GM19193 (cell line): ENCODE results near the gene PHACTR4.

Experiments used
- POLR2A ChIP-seq: IDR thresholded peaks from 4 replicates; pipeline ENCODE4 v1.6.1; 2011; ENCODE audit not compliant: insufficient read depth, insufficient read length; ENCODE audit errors: extremely low read depth

Gene PHACTR4

GRCh38 chr1:28369371-28370238 lies at the start of gene PHACTR4:
Gene PHACTR4, plus strand, starts transcription at chr1:28369740. Its CDS starts 37,708 bp downstream, at chr1:28407448.
- peak; percentile 82 for TF ChIP-seq POLR2A

- TF ChIP-seq POLR2A: no peak
These were observed 47.3 kb upstream of the PHACTR4 start for GRCh38 chr1:28322194-28322593.

GRCh38 chr1:28323720-28324119 lies 45.8 kb upstream of the PHACTR4 start:
- no peak for TF ChIP-seq POLR2A

GRCh38 chr1:28326515-28326914 lies 43.0 kb upstream of the PHACTR4 start:
- TF ChIP-seq POLR2A: no peak

- TF ChIP-seq POLR2A: no peak
These were observed 42.6 kb upstream of the PHACTR4 start for GRCh38 chr1:28326984-28327383.

- TF ChIP-seq POLR2A: no peak
These were observed 41.3 kb upstream of the PHACTR4 start for GRCh38 chr1:28328228-28328648.

- no peak for TF ChIP-seq POLR2A
These were observed 40.0 kb upstream of the PHACTR4 start for GRCh38 chr1:28329395-28330153.

GRCh38 chr1:28338897-28339296 lies 30.6 kb upstream of the PHACTR4 start:
- no peak for TF ChIP-seq POLR2A

GRCh38 chr1:28339551-28339950 lies 30.0 kb upstream of the PHACTR4 start:
- TF ChIP-seq POLR2A: no peak

- TF ChIP-seq POLR2A: no peak
These were observed 29.1 kb upstream of the PHACTR4 start for GRCh38 chr1:28340221-28340974.

- no peak for TF ChIP-seq POLR2A
These were observed 27.9 kb upstream of the PHACTR4 start for GRCh38 chr1:28341591-28341990.

GRCh38 chr1:28343405-28343804 lies 26.1 kb upstream of the PHACTR4 start:
- no peak for TF ChIP-seq POLR2A

GRCh38 chr1:28354121-28354520 lies 15.4 kb upstream of the PHACTR4 start:
- no peak for TF ChIP-seq POLR2A

GRCh38 chr1:28358716-28359115 lies 10.8 kb upstream of the PHACTR4 start:
- no peak for TF ChIP-seq POLR2A
